ENCODE data around the gene C8B. TPM values are rescaled to one million over a fixed set of nuclear protein-coding genes. Genes with fewer than 3 reads are reported as not detected.

C8B gene
- polyA plus RNA-seq, 6 donors from 2014 or later = not detected

DNA sequence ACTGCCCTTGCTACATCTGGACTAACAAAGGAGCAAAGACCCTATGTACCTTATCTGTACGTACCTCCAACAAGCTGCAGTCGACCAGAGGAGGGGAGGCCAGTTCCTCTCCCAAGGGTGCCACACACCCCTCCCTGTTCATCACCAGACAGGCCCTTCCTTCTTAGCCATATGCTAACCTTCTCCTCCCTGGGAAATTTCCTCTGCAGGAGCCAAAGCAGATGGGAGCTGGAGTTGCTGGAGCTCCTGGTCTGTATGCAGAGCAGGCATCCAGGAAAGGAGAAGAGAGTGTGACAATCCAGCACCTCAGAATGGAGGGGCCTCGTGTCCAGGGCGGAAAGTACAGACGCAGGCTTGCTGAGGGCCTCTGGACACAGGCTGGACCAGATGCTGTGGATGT, 48.5 kb downstream of the C8B start:
- no peaks in the 10 kb centered on the region for H3K4me1 Mint-ChIP-seq
- H3K9me3 Mint-ChIP-seq = peaks cover 0 to 10% (median 0%) of the 10 kb centered on the region in 7 donors
- H3K36me3 Mint-ChIP-seq = no peaks in the 10 kb centered on the region
- DNase-seq = no peak
- no peak for ATAC-seq (ENCODE audit: low read depth in 2 of 2)
- no peak overlapping the region for H3K4me3 Mint-ChIP-seq
- no peak overlapping the region for H3K27ac Mint-ChIP-seq
- H3K27me3 Mint-ChIP-seq = peaks cover 0 to 6% (median 5%) of the 10 kb centered on the region in 3 donors

DNA sequence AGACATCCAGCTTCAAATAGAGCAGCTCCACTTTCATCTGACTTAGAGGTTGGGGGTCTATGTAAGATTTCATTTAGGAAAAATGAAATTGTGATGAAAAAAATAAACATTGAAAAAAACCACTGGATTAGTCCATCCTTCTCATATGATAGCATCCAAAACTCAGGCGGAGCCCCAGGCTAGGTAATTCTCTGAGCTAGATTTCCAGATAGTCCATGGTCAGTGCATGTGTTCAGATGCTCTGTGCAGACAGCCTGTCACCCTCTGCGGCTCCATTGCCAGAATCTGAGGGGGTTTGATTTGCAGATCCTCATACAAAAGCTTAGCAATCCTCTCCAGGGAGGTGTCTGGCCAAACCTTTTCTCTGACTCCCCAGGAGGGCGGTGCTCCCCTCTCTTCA, 49.2 kb downstream of the C8B start:
- Mint-ChIP-seq H3K27ac (no peak overlapping the region), H3K36me3 (no peaks in the 10 kb centered on the region), H3K9me3 (peaks cover 0 to 5% (median 0%) of the 10 kb centered on the region in 7 donors), H3K4me3 (no peak overlapping the region), H3K27me3 (peaks cover 0 to 6% (median 5%) of the 10 kb centered on the region in 3 donors), H3K4me1 (no peaks in the 10 kb centered on the region)
- DNase-seq (no peak), ATAC-seq (ENCODE audit: low read depth in 2 of 2) (no peak)

DNA sequence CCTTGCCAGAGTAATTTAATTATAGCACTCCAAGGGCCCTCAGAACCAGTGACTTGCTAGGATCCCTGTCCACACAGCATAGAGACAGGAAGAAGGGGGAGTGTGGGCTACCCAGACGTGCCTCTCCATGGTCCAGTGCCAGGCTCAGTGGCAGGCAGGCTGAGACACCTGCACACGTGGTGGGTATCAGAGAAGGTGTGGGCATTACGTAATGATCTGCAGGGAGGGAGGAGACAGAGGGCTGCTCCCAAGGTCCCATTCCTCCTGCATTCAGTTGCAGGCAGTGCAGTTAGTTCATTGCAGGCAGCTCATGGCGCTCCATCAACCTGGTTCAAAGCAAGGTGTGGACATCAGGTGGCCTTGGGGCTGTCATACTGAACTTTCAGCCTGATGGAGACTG, 49.9 kb downstream of the C8B start:
- DNase-seq = no peak
- ATAC-seq (ENCODE audit: low read depth in 2 of 2) = no peak
- H3K4me1 Mint-ChIP-seq = no peaks in the 10 kb centered on the region
- H3K27me3 Mint-ChIP-seq = peaks cover 0 to 6% (median 5%) of the 10 kb centered on the region in 3 donors
- H3K9me3 Mint-ChIP-seq = peaks cover 0 to 5% (median 0%) of the 10 kb centered on the region in 7 donors
- H3K36me3 Mint-ChIP-seq = no peaks in the 10 kb centered on the region
- H3K27ac Mint-ChIP-seq = no peak overlapping the region
- H3K4me3 Mint-ChIP-seq = no peak overlapping the region

DNA sequence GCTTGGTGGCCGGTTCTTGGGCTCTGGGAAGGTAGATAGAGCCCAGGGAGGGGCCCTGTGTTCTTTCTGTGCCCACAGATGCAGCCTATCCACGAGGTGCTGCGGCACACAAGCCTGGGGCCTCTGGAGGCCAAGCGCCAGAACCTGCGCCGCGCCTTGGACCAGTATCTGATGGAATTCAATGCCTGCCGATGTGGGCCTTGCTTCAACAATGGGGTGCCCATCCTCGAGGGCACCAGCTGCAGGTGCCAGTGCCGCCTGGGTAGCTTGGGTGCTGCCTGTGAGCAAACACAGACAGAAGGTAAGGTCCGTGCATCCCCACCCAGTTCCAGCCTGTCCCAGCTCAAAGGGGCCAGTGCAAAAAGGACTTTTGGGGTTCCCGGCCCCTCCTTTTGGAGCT, 53.5 kb downstream of the C8B start:
- H3K4me1 Mint-ChIP-seq = no peaks in the 10 kb centered on the region
- H3K27ac Mint-ChIP-seq = no peak overlapping the region
- DNase-seq (no peak), ATAC-seq (ENCODE audit: low read depth in 2 of 2) (no peak)
- no peaks in the 10 kb centered on the region for H3K36me3 Mint-ChIP-seq
- peaks cover 0 to 5% (median 0%) of the 10 kb centered on the region in 7 donors for H3K9me3 Mint-ChIP-seq
- no peak overlapping the region for H3K4me3 Mint-ChIP-seq
- H3K27me3 Mint-ChIP-seq = peaks cover 0 to 5% (median 0%) of the 10 kb centered on the region in 3 donors

DNA sequence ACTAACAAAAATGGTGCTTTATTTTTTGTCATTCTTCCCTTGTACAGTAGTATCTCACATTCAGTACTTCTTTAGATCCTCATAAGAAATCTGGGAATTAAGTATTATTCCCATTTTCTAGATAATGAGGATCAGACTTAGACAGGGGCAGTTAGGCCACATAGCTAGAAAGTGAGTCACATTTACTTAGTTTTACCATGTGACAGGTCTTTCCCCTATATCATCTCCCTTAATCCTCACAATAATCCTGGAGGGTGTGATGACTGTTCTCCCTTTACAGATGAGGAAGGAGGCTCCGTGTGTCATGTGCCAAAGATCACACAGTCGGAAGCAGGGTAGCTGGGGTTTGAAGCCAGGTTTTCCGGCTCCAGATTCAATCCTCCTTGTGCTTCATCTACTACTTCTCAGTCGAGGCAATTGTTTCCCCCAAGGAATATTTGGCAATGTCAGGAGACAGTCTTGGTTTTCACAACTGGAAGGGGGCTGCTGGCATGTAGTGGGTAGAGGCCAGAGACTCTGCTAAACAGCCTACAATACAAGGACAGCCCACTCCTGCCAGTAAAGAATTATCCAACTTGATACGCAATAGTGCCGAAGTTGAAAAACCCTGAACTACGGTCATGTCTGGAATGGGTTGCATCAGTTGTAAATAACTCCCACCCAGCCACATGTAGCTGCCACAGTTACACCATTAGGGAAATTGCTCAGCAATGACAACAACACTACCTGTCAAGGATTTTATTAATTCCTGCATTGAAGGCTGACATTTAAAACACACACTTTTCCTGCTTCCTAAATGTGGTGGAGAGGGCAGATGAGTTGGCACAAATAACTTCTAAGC, 54.5 kb downstream of the C8B start:
- peaks cover 0 to 5% (median 0%) of the 10 kb centered on the region in 3 donors for H3K27me3 Mint-ChIP-seq
- H3K27ac Mint-ChIP-seq = no peak overlapping the region
- ATAC-seq (ENCODE audit: low read depth in 2 of 2) = no peak
- no peak for DNase-seq
- H3K36me3 Mint-ChIP-seq = no peaks in the 10 kb centered on the region
- H3K9me3 Mint-ChIP-seq = peaks cover 0 to 5% (median 0%) of the 10 kb centered on the region in 7 donors
- H3K4me3 Mint-ChIP-seq = no peak overlapping the region
- H3K4me1 Mint-ChIP-seq = no peaks in the 10 kb centered on the region

DNA sequence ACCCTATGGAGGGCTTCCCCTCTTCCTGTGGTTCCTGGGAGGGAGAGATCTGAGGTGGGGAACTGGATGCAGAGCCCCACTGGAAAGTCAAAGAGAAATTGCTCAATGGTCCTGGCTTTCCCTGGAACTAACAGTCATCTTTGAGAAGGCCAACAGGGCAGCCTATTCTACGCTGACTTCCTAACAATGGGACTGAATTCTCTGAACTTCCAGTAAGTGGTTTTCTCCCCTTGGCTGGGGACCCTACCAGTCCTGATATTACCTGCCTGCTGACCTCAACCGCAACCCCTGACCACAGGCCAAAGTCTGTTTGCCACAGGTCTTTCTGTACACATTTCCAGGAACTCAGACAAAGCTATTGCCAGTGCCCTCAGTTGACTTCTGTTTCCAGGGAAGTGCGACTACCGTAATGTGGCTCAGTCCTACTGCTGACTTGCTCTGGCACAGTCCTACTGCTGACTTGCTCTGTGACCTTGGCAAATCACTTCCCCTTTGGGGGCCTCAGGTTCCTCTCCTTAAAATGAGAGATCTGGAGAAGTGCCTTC, 55.3 kb downstream of the C8B start:
- H3K36me3 Mint-ChIP-seq = no peaks in the 10 kb centered on the region
- no peak overlapping the region for H3K4me3 Mint-ChIP-seq
- H3K9me3 Mint-ChIP-seq = peaks cover 0 to 9% (median 0%) of the 10 kb centered on the region in 7 donors
- H3K27me3 Mint-ChIP-seq = peaks cover 0 to 5% (median 0%) of the 10 kb centered on the region in 3 donors
- H3K27ac Mint-ChIP-seq = no peak overlapping the region
- DNase-seq (no peak), ATAC-seq (ENCODE audit: low read depth in 2 of 2) (no peak)
- no peaks in the 10 kb centered on the region for H3K4me1 Mint-ChIP-seq

DNA sequence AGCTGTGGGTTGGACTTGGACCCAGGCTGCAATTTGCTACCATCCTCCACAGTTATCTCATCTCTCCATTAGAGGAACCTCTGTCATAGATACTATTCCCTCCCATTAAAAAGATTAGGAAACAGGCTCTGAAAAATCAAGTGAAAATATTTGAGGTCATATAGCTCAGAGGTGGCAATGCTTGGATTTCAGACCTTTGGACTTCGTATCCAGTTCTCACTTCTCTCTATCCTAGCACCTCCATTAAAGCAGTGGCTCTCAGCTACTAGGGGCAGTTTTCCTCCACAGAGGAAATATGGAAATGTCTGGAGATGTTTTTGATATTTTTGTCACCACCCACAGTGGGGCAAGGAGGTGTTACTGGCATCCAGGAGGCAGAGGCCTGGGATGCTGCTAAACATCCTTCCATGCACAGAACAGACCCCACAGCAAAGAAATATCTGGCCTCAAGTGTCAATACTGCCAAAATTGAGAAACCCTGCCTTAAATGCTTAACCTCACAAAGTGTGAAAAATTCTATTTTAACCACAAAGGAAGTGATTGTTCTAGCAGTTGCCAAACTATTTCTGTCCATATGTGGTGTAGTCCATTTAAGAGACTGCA, 57.1 kb downstream of the C8B start:
- H3K27me3 Mint-ChIP-seq = peaks cover 0 to 6% (median 5%) of the 10 kb centered on the region in 3 donors
- no peaks in the 10 kb centered on the region for H3K4me1 Mint-ChIP-seq
- no peak for DNase-seq
- no peak for ATAC-seq (ENCODE audit: low read depth in 2 of 2)
- H3K9me3 Mint-ChIP-seq = peaks cover 0 to 6% (median 0%) of the 10 kb centered on the region in 7 donors
- H3K36me3 Mint-ChIP-seq = no peaks in the 10 kb centered on the region
- no peak overlapping the region for H3K4me3 Mint-ChIP-seq
- H3K27ac Mint-ChIP-seq = no peak overlapping the region

DNA sequence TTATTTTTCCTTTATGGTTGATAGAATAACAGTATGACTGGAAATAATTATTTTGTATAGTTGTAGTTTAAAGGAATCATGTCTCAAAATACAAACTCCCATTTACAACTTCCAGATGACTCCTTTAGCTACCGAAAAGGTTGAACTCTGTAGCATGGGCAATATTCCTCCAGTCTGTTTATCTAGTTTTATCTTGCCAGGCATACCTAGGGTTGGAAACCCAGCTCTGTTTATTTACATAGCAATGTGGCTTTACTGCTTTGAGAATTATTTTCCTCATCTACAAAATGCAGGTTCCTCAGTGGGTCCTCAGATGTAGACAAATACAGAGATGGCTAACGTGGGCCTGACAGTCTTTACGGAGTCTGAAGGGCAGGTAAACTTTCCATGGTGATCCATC, 60.1 kb downstream of the C8B start:
- H3K4me1 Mint-ChIP-seq = no peaks in the 10 kb centered on the region
- ATAC-seq (ENCODE audit: low read depth in 2 of 2) (no peak), DNase-seq (no peak)
- H3K36me3 Mint-ChIP-seq = no peaks in the 10 kb centered on the region
- H3K27ac Mint-ChIP-seq = no peak overlapping the region
- H3K27me3 Mint-ChIP-seq = peaks cover 0 to 11% (median 6%) of the 10 kb centered on the region in 3 donors
- H3K9me3 Mint-ChIP-seq = peaks cover 0 to 9% (median 0%) of the 10 kb centered on the region in 7 donors
- no peak overlapping the region for H3K4me3 Mint-ChIP-seq

DNA sequence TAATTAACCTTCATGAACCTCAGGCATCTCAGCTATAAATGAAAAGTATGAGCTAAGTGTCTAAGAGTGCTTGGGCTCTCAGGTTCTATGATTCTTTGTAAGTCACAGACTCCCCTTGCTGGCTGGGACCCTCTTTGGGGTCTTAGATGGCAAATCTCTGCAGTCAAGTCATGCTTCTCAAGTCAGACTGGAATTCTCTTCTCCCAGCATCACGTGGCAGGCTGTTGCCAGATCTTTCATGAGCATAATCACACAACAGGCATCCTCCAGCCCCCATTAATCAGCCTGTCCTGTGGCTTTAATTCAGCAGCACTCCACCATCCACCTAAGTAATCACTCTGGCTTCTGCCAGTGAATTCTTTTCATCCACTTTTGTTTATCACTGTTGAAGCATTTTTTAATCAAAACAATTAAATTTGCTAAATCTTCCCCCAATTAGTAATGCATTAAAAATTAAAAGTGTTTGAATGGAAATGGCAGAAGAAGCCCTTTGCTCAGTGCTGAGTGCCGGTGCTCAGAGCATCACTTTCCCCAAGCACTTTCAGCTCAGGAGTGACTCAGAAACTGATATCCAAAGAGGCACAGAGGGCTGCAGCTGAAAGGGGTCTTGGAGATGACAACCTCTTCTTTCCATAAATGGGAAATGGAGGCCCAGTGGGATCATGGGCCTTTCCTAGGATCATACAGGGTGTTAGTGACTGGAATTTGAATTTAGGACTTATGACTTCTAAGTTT, 61.0 kb downstream of the C8B start:
- no peak overlapping the region for H3K4me3 Mint-ChIP-seq
- H3K4me1 Mint-ChIP-seq = no peaks in the 10 kb centered on the region
- no peak for ATAC-seq (ENCODE audit: low read depth in 2 of 2)
- H3K27ac Mint-ChIP-seq = no peak overlapping the region
- H3K36me3 Mint-ChIP-seq = no peaks in the 10 kb centered on the region
- peaks cover 0 to 9% (median 0%) of the 10 kb centered on the region in 7 donors for H3K9me3 Mint-ChIP-seq
- DNase-seq = no peak
- H3K27me3 Mint-ChIP-seq = peaks cover 0 to 11% (median 6%) of the 10 kb centered on the region in 3 donors

DNA sequence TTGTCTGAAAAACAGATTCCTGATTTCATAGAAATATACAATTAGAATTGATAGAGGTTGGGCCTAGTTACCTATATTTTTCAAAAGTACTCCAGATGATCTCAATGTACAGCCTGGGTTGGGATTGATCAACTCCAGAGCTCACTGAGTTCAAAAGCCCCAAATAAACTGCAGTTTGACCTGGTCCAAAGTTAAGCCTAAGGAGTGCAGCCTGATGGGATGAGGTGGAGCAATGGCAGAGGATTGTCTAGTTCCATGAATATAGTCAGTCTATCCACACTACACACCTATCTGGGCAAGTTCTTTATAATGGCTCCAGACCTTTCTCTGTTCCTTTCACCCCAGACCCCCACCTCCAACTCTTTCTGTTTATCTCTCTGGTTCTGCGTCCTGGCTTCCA, 62.0 kb downstream of the C8B start:
- no peaks in the 10 kb centered on the region for H3K36me3 Mint-ChIP-seq
- H3K4me3 Mint-ChIP-seq = no peak overlapping the region
- H3K27ac Mint-ChIP-seq = no peak overlapping the region
- no peak for ATAC-seq (ENCODE audit: low read depth in 2 of 2)
- H3K9me3 Mint-ChIP-seq = peaks cover 0 to 9% (median 0%) of the 10 kb centered on the region in 7 donors
- peaks cover 6 to 11% (median 6%) of the 10 kb centered on the region in 3 donors for H3K27me3 Mint-ChIP-seq
- no peak for DNase-seq
- H3K4me1 Mint-ChIP-seq = no peaks in the 10 kb centered on the region

DNA sequence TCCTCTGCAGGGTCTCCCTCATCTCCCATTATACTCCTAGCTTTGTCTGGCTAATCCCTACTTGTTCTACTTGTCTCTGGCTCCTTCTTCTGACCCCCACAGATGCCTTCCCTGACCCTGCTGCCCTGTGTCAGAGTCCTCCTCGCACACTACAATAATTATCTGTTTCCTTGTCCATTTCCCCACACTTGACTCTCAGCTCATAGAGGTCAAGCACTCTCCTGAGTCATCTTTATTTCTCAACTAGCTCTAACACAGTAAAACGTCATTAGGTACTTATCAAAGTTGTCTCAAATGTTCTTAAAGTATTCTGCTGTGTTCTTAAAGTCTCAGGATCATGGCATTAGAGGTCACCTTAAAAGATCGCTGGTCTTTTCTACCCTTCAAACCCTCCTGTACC, 64.1 kb downstream of the C8B start:
- ATAC-seq (ENCODE audit: low read depth in 2 of 2) (no peak), DNase-seq (no peak)
- no peaks in the 10 kb centered on the region for H3K36me3 Mint-ChIP-seq

DNA sequence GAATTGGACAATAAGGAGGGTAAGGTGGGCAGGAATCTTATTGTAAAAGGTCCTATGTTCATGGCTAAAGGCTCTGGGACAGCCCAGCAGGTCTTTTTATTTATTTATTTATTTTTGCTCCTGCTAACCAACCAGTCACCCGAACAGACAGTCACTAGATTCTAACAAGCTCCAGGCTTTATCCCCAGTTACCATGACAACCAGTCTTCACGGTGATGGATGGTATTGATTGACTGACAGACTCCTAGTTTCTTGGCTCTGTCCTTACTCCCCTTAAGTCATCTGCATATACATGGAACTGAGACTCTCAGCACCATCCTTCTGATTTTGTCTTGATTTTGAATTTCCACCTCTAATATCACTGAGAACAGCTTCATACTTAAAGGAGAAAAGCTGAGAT, 66.9 kb downstream of the C8B start:
- Mint-ChIP-seq H3K27ac (no peak overlapping the region), H3K9me3 (peaks cover 0 to 5% (median 0%) of the 10 kb centered on the region in 7 donors), H3K4me1 (no peaks in the 10 kb centered on the region)

More for the DNA sequence above, 64.1 kb downstream of the C8B start:
- no peaks in the 10 kb centered on the region for H3K4me1 Mint-ChIP-seq
- H3K27me3 Mint-ChIP-seq = peaks cover 6 to 11% (median 6%) of the 10 kb centered on the region in 3 donors
- peaks cover 0 to 9% (median 0%) of the 10 kb centered on the region in 7 donors for H3K9me3 Mint-ChIP-seq
- no peak overlapping the region for H3K27ac Mint-ChIP-seq
- no peak overlapping the region for H3K4me3 Mint-ChIP-seq

DNA sequence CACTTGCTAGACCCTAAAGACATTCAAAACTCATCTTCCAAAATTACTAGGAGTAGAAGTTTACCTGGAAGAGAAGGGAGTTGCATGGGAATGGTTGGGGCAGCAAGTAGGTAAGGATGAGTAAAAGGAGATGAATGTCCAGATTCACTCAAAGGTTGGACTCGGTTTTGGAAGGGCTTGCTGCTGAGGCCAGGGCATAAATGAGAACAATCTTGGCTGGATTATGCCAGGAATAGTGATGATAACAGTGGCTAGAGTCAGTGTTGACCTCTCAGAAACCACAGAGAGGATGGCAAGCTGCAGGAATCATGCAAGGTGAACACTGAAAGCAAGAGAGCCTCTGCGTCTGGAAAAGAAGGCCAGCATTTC, 67.8 kb downstream of the C8B start:
- Mint-ChIP-seq H3K4me3 (no peak overlapping the region), H3K9me3 (peaks cover 0 to 5% (median 0%) of the 10 kb centered on the region in 7 donors), H3K36me3 (no peaks in the 10 kb centered on the region), H3K4me1 (no peaks in the 10 kb centered on the region), H3K27me3 (peaks cover 0 to 11% (median 6%) of the 10 kb centered on the region in 3 donors), H3K27ac (no peak overlapping the region)
- DNase-seq = no peak
- no peak for ATAC-seq (ENCODE audit: low read depth in 2 of 2)

More for the DNA sequence above, 66.9 kb downstream of the C8B start:
- no peak for ATAC-seq (ENCODE audit: low read depth in 2 of 2)
- Mint-ChIP-seq H3K4me3 (no peak overlapping the region), H3K36me3 (no peaks in the 10 kb centered on the region), H3K27me3 (peaks cover 1 to 11% (median 6%) of the 10 kb centered on the region in 3 donors)
- DNase-seq = no peak

Measured in naive B cell (primary cell).